Measurements from ENCODE around the gene C5orf22. TPM values are rescaled to one million over a fixed set of nuclear protein-coding genes. Genes with fewer than 3 reads are reported as not detected.

The C5orf22 gene
- total and polyA plus RNA-seq, 2 donors (not counting 3 experiments of a cell fraction or from before 2014, with no cell fraction given), result 11.7 to 27.5 TPM

- Histone ChIP-seq H3K27me3 (ENCODE audit: control insufficient read depth in 2 of 2, insufficient read depth in 2 of 2, low read length in 2 of 2) (no peaks in the 10 kb centered on the region), H3K9me1 (replicated peaks; ENCODE audit: control insufficient read depth, extremely low read depth, insufficient read depth, low read length) (no peaks in the 10 kb centered on the region), H3K4me1 (ENCODE audit: control insufficient read depth, extremely low read depth, insufficient read depth, low read length) (no peaks in the 10 kb centered on the region), H3K9ac (replicated peaks; ENCODE audit: extremely low read depth, insufficient read depth, low read length) (no peak overlapping the region), H3K36me3 (ENCODE audit: control insufficient read depth in 2 of 2, extremely low read depth in 1 of 2, insufficient read depth in 2 of 2, low read length in 2 of 2) (peaks cover 31 to 32% of the 10 kb centered on the region in 2 experiments), H3K9me3 (replicated peaks; ENCODE audit: control insufficient read depth, insufficient read depth, low read length) (no peaks in the 10 kb centered on the region), H3K4me3 (replicated peaks in 1 of 3; ENCODE audit: insufficient read depth in 1 of 3, low read depth in 1 of 3, low read length in 3 of 3) (no peak overlapping the region), H3K79me2 (ENCODE audit: control insufficient read depth, insufficient read depth, low read length) (no peaks in the 10 kb centered on the region), H4K20me1 (replicated peaks; ENCODE audit: control insufficient read depth, extremely low read depth, insufficient read depth, low read length) (no peaks in the 10 kb centered on the region), H3K27ac (ENCODE audit: insufficient read depth, low read depth, low read length) (no peak overlapping the region), H3K4me2 (ENCODE audit: insufficient read depth, low read length) (no peak overlapping the region), H2AFZ (ENCODE audit: low read depth, low read length) (no peak overlapping the region)
- FAIRE-seq, result no peak
- ChIA-PET CTCF (no interaction called here), POLR2A (no interaction called here)
- BruUV-seq (replicated peaks), result no TSS peak
- dilution Hi-C loops (cut with MboI; ENCODE audit: extremely low pct_ligation_motif_present, low sequenced_read_pairs), result no loop called here
- DNase-seq (ENCODE audit: low read depth, low spot score), result no peak
- no peak for TF ChIP-seq EZH2 (IDR thresholded peaks at IDR 0.05; ENCODE audit: borderline replicate concordance, low read depth, low read length, severe bottlenecking)
- no peak for TF ChIP-seq POLR2A (IDR thresholded peaks at IDR 0.05; ENCODE audit: low read depth, low read length)
- TF ChIP-seq JUN (IDR thresholded peaks at IDR 0.05; ENCODE audit: borderline replicate concordance, insufficient read depth, insufficient read length, low read depth), result no peak
- no peak for TF ChIP-seq POLR2AphosphoS5 (IDR thresholded peaks at IDR 0.05; ENCODE audit: insufficient read depth, low read depth, low read length)
- TF ChIP-seq MYC (IDR thresholded peaks at IDR 0.05; ENCODE audit: low read depth, low read length), result no peak
- TF ChIP-seq GATA2 (IDR thresholded peaks at IDR 0.05; ENCODE audit: insufficient read depth, insufficient read length, low read depth, low read length), result no peak
- TF ChIP-seq CTCF (IDR thresholded peaks at IDR 0.05; ENCODE audit: extremely low read depth in 1 of 2, insufficient read depth in 1 of 2, low read depth in 1 of 2, low read length in 2 of 2), result no peak
- intact Hi-C loops (cut with micrococcal nuclease), result no loop called here
Measured at GRCh38 chr5:31502506-31502905, 29.6 kb upstream of the C5orf22 start.

DNA sequence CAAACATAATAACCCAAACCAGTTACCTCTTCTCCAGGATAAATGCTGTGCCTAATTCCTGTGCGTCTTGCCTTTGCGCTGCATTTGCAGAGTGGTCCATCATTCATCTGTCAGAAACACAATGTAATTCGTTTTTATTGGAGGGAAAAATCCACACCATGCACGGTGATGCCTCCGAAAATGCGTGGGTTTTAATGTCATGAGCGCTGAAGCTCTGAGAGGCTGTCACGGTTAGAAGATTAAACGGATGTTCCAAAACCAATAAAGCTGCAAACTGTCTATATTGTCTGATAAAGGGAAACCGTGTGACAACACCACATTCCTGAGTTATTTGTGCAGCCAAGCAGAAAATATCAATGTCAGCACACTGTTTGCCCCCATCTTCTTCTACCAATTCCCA, 27.6 kb upstream of the C5orf22 start:
- no peak overlapping the region for H3K4me2 ChIP-seq (ENCODE audit: insufficient read depth, low read length)
- no TSS peak for BruUV-seq (replicated peaks)
- no peaks in the 10 kb centered on the region for H3K9me1 ChIP-seq (replicated peaks; ENCODE audit: control insufficient read depth, extremely low read depth, insufficient read depth, low read length)
- TF ChIP-seq MAX (IDR thresholded peaks at IDR 0.05; ENCODE audit: insufficient read depth, insufficient read length) (no peak), POLR2AphosphoS5 (IDR thresholded peaks at IDR 0.05; ENCODE audit: insufficient read depth, low read depth, low read length) (no peak), GATA2 (IDR thresholded peaks at IDR 0.05; ENCODE audit: insufficient read depth, insufficient read length, low read depth, low read length) (no peak), CTCF (IDR thresholded peaks at IDR 0.05; ENCODE audit: extremely low read depth in 1 of 2, insufficient read depth in 1 of 2, low read depth in 1 of 2, low read length in 2 of 2) (no peak), POLR2A (IDR thresholded peaks at IDR 0.05; ENCODE audit: low read depth, low read length) (no peak), JUN (IDR thresholded peaks at IDR 0.05; ENCODE audit: borderline replicate concordance, insufficient read depth, insufficient read length, low read depth) (no peak), FOS (IDR thresholded peaks at IDR 0.05; ENCODE audit: borderline replicate concordance, insufficient read depth, low read length) (no peak), EZH2 (IDR thresholded peaks at IDR 0.05; ENCODE audit: borderline replicate concordance, low read depth, low read length, severe bottlenecking) (no peak), MYC (IDR thresholded peaks at IDR 0.05; ENCODE audit: low read depth, low read length) (no peak)
- intact Hi-C loops (cut with micrococcal nuclease) (no loop called here), dilution Hi-C loops (cut with MboI; ENCODE audit: extremely low pct_ligation_motif_present, low sequenced_read_pairs) (no loop called here)
- DNase-seq (ENCODE audit: low read depth, low spot score) (no peak), FAIRE-seq (no peak)
- no peaks in the 10 kb centered on the region for H3K79me2 ChIP-seq (ENCODE audit: control insufficient read depth, insufficient read depth, low read length)
- H3K4me3 ChIP-seq (replicated peaks in 1 of 3; ENCODE audit: insufficient read depth in 1 of 3, low read depth in 1 of 3, low read length in 3 of 3), result no peak overlapping the region
- H4K20me1 ChIP-seq (replicated peaks; ENCODE audit: control insufficient read depth, extremely low read depth, insufficient read depth, low read length), result no peaks in the 10 kb centered on the region
- ChIA-PET CTCF (no interaction called here), POLR2A (no interaction called here)
- H2AFZ ChIP-seq (ENCODE audit: low read depth, low read length), result no peak overlapping the region
- H3K36me3 ChIP-seq (ENCODE audit: control insufficient read depth in 2 of 2, extremely low read depth in 1 of 2, insufficient read depth in 2 of 2, low read length in 2 of 2), result peaks cover 33 to 37% of the 10 kb centered on the region in 2 experiments
- no peaks in the 10 kb centered on the region for H3K4me1 ChIP-seq (ENCODE audit: control insufficient read depth, extremely low read depth, insufficient read depth, low read length)
- no peaks in the 10 kb centered on the region for H3K27me3 ChIP-seq (ENCODE audit: control insufficient read depth in 2 of 2, insufficient read depth in 2 of 2, low read length in 2 of 2)
- no peak overlapping the region for H3K9ac ChIP-seq (replicated peaks; ENCODE audit: extremely low read depth, insufficient read depth, low read length)
- no peaks in the 10 kb centered on the region for H3K9me3 ChIP-seq (replicated peaks; ENCODE audit: control insufficient read depth, insufficient read depth, low read length)
- H3K27ac ChIP-seq (ENCODE audit: insufficient read depth, low read depth, low read length), result no peak overlapping the region
